ENCODE results near the gene IQSEC1.

Gene IQSEC1

DNA sequence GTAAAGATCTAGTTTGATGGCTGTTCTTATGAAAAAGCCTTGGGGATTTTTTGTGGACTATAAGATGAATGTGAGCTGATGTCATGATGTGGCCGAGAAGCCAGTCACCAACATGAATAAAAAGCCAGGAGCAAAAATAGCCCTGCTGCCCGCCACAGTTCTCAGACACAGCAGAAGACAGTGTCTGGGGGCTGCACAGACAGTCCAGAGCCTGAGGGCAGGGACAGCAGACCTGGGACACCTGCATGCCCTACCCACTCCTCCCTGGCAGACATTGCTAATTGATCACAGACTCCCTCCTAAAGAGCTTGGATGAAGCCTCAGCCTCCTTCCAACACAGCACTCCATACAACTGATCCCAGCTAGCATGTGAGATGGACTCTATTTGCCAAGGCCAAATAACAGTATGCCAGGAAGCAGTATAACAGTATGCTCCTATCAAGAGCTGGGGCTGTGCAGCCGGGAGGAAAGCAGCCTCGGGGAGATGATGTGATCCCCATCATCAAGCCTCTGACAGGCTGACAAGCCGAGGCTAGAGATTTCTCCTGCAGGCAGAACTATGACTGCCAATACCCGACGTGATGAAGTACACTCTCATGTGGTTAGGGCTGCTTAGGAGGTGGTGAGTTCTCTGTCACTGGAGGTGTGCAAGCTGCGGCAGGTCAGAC, 126.4 kb downstream of the IQSEC1 start:
- TF ChIP-seq CTCF (IDR thresholded peaks at IDR 0.05), result no peak

DNA sequence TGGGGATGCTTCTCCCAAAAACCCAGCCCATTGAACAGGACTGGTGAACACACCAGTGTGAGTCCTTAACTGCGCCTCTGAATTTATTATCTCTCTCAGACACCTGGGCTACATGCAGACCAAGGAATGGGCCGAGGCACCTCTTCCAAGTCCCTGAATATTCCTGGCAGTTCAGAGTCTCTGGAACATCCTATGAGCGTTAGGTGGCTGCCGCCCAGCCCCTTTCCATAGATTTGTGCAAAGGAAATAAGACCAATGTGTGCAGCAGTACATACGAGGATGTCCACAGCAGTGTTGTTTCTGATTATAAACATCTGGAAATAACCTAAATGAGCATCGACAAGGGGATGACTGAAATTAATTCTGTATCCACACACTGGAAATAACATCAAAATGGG, 127.0 kb downstream of the IQSEC1 start:
- no peak for TF ChIP-seq CTCF (IDR thresholded peaks at IDR 0.05)

GRCh38 chr3:12944849-12945248, 128.4 kb downstream of the IQSEC1 start:
- TF ChIP-seq CTCF (IDR thresholded peaks at IDR 0.05), result no peak

DNA sequence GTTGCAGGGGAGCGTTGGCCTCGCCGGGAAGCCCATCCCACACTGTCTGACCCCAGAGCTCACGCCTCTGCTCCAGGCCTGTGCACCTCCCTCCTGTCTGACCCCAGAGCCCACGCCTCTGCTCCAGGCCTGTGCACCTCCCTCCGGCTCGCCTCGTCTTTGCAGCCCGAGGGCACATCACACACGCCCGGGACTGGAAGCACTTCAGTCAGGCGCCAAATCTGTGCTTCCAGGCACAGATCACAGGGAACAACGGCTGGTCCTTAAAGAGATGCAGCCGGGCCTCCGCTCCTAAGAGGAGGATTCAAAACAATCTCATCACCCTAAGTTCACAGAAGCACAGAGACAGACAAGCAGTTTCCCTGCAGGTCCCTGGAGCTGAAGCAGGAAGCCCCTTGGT, 128.8 kb downstream of the IQSEC1 start:
- no peak for TF ChIP-seq CTCF (IDR thresholded peaks at IDR 0.05)

- no peak for TF ChIP-seq CTCF (IDR thresholded peaks at IDR 0.05)
Measured at GRCh38 chr3:12943124-12944021, 129.9 kb downstream of the IQSEC1 start.

DNA sequence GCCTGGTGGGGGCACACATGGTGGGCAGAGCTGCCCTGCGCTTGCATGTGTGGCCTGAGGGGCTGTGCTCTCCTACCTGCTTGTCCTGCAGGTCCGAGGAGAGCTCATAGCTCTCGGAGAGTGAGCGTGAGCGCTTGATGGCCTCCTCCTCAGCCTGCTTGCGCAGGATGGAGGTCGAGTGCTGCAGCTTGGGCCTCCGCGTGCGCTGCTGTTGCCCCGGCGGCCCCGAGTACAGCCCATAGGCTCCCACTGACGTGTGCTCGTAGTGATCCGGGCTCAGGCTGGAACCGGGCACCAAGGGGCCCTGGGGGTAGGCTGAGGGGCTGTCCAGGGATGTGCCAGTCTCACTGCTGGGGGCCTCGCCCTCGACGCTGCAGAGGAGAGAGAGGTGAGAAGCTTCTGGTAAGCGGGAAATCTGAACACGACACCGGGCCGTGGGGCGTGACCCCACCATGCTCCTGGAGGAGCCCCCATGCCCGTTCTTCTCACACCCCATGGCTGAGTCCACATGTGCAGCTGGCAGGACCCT, 131.7 kb downstream of the IQSEC1 start:
- TF ChIP-seq CTCF (IDR thresholded peaks at IDR 0.05), result no peak

DNA sequence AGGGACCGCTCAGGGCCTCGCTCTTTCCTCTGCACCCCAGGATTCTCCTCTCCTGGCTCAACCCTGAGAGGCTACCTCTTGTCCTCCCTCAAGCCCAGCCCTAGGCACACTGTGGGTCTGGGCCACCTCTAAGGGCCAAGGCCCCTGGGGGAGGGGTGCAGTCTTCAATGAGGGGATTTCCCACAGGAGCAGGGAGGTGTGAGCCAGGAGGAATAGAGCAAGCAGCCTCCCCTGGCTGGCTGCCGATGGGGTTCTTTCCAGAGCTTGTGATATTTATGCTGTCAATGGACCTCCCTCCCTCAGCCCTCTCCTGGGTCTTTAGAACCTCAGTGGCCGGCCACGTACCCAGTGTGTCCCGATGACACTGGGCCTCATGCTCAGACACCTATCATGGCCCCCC, 132.4 kb downstream of the IQSEC1 start:
- no peak for TF ChIP-seq CTCF (IDR thresholded peaks at IDR 0.05)
